Amygdala (tissue), 56 donors: ENCODE measurements around the gene IRF2.

Experiments used
- DNase-seq, 56 donors: peaks; one replicate each; lab custom pipeline; 2025; lab: John Stamatoyannopoulos, UW

Gene IRF2

DNA sequence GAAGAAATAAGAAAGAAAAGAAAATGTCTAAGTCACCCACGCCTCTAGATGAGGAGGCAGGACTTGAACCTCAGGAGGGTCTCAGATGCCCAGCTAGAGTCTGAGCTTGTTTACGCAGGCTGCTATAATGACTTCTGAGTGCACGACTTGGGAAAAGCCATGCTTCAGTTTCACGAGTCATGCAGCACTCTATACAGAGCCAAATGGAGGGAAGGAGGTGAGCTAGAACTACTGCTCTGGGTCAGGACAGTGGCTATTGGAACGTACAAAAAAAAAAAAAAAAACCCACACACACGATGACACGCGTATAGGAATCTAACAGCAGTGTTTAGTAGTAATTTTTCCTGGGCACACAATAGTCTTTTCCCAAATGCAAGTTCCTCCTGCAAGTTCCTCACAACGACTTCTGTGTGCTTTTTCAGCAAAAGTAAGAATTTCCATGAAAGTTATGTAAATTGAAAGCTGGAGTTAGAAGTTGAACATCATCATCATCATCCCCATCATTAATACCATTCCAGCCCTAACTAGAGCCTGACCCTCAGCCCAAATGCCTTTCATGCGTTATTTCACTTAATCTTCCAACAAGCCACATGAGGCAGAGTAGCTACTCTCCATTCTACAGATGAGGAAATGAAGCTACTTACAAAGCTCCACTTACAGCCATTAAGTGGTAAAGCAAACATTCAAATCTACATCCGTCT lies 36.6 kb downstream of the IRF2 start:
- DNase-seq: no peak

DNA sequence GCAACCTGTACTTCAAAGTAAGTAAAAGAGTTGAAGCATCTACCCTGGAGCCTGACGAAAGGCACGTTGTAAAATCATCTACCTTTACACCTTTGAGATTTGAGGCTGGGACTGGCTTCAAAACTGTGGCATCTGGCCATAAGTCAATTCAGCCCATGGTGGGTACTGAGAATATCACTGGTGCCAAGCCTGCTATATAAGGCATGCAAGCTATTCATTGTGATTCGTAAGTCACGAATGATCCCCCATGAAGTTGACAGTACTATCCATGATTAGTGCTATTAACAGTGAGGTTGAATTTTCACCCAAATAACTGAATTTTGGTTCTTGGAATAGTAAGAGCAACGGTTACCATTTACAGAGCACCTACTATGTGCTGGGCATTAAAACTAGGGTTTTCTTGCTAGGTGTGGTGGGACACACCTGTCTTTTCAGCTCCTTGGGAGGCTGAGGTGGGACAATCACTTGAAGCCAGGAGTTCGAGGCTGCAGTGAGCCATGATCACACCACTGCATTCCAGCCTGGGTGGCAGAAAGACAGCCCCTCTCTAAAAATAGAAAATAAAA lies 39.8 kb downstream of the IRF2 start:
- DNase-seq: no peak

DNA sequence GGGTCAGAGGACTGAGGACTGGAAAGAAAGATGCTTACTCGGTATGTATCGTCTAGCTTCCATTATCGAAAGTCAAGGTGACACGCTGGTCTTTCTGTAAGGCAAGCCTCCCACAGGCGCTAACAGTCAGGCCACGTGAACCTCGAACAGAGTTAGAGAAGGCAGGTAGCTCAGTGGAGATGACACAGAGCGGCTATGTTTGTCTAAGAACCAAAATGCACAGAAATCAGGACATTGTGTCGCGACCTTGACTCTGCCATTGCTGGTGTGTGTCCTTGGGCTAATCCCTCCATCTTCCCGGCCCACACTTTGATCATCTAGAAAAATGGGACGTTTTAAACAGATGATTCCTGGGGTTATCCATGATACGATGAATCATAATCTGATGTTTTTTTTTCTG lies 40.3 kb downstream of the IRF2 start:
- DNase-seq: no peak

DNA sequence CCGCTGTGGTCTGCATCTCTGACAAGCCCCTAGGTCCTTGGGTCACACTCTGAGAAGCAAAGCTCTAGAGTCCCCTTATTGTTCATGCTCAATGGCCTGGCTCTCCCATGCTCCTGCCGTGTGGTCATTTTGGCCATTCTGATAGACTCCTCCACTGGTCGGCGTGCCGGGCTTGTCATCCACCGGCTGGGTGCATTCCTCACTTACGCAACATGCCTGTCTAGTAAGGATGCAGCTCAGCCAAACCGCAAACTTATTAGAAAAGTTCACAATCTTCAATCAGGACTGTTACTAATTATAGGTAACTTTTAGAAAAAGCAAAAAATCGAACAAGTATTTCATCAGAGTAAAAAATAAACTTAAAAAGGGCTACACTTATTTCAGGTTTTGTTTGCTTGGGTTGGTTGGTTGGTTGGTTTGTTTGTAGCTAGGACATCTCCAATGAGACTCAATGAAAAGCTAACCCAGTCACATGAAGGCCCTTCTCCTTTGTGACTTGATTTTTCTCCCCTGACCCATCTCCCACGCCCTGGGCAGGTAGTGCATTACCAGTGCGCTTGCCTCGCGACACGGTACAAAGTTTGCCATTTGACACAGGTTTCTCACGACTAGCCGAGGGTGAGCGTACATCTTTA lies 41.0 kb downstream of the IRF2 start:
- peak in 2 of 56 donors; percentile 8 to 20 for DNase-seq

DNA sequence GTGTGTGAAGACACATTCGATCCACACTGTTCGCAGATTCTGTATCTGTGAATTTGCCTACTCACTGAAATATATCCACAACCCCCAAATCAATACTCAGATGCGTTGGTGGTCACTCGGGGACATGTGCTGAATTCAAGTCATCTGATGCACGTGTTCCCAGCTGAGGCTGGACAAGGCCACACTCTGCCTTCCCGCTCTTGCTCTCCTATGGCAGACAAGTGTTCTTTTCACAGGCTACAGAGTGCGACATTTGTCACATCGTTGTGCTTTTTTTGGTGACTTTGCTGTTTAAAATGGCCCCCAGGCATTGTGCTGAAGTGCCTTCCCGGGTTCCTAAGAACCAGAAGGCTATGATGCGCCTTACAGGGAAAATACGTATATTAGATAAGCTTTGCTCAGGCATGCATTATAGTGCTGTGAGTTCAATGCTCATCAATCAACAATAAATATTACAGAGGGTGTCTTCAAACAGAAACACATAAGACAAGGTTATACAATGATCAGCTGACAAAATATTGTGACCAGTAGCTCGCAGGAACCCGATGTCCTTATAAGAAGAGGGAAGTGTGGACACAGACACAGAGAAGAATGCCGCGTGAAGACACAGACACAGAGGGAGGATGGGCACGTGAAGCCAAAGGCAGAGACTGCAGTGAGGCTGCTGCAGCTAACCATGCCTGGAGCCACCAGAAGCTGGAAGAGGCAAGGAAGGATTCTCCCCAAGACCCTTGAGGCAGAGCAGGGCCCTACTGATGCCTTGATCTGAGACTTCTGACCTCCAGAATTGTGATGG lies 42.0 kb downstream of the IRF2 start:
- DNase-seq: peak in 17 of 56 donors; percentile 4 to 37 (median 17)

DNA sequence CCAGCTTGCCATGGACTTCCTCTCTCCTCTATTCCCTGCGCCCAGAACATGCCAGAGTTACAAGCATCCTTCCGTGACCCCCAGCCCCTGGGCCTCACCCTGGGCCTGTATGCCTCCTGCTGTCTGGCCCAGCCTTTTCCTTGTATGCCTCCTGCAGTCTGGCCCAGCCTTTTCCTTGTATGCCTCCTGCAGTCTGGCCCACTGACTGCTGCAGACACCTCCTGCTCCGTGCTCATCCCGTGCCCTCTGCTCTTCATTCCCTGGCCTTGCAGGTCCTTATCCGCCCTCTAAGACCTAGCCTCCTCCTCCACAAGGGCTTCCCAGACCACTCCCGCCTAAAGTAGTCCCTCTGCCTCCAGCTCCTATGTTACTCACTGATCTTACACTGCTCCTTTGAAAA lies 44.2 kb downstream of the IRF2 start:
- no peak for DNase-seq

DNA sequence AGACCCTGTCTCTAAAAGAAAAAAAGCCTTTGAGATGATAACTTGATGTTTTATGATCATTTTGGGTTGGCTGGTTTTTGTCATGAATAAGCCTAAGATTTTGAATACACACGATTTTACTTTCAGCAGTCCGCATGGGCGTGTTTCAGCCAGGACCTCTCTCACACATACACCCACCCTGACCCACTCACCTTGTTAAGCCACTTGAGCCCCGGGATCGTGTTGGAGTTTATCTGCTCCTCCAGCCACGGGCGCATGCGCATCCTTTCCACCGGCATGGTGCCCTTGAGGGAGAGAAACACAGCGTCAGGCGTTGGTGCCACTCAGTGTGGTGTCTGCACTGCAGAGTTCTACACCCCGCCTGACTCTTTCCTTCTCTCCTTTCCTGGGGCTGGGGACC lies 45.6 kb downstream of the IRF2 start:
- DNase-seq: no peak

DNA sequence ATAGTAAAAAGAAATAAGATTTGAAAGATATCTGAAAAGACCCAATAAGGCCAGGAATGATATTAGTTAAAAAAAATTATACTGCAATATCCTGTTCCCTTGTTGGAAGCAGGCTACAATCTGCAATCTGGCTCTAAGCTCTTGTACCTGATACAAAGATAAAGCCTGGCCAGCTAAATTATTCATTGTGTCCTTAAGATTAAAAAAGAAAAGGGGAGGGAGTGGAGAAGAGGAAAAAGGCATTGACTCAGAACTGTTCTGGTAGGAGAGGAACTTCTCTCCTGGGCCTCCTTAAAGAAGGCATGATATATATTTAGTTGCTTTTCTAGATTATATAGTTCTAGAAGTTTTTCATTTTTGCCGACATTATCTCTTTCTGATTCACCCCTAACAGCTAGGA lies 46.7 kb downstream of the IRF2 start:
- DNase-seq: no peak

DNA sequence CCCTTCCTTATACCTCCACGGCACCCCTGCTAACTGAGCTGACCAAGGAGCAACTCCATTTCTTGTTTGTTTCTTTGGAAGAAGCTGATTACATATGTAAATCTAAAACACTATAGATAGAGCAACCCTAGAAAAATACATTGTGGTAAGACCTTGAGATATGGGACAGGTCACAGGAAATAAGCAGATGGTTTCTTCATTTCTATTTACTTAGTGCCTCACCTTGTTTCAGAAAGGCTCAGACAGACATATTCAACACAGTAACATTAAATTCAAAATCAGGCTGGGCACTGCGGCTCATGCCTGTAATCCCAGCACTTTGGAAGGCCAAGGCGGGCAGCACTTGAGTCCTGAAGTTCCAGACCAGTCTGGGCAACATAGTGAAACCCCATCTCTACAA lies 47.3 kb downstream of the IRF2 start:
- no peak for DNase-seq

DNA sequence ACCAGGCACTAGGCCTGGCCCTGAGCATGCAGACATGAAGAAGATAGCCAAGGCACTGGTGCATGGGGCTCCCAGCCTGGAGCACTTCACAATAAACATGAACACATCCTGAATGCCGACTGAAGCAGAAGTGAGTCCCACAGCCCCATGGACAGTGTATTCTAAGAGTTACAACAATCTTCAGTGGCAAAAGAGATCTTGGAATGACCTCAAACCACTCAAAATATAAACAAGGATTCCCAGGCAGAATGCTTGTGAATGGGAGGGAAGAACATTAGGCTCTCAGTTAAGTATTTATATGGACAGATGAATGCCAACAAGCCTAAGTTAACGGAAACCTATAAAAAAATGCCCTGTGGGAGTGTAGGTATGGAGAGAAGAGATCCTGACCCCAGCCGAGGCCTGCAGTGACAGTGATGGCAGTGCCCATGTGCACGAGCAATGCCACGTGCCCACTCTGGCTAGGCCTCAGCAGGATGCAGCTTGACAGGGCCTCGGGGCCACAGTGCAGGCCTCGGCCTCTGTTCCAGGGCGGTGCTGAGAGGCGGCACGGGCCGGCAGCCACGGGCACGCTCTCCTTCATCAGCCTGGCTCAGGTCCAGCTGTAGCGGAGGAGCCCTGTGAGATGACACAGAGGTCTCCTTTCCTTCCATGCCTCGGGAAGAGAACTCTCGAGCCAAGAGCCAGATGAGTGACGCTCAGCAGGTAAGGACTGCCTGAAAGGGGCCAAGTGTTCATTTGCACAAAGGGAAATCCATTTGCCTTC lies 49.2 kb downstream of the IRF2 start:
- peak in 8 of 56 donors; percentile 9 to 65 (median 22) for DNase-seq

DNA sequence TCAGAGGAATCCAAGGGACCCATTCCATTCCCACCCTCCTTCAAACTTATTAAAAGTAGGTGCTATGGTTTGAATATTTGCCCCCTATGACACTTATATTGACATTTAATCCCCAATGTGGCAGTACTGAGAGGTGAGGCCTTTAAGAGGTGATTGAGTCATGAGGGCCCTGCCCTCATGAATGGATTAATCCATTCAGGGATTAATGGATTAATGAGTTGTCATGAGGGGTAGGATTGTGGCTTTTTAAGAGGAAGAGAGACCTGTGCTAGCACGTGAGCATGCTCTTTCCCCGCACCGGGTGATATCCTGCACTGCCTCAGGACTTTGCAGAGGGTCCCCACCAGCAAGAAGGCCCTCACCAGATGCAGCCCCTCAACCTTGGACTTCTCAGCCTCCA lies 50.1 kb downstream of the IRF2 start:
- DNase-seq: no peak

DNA sequence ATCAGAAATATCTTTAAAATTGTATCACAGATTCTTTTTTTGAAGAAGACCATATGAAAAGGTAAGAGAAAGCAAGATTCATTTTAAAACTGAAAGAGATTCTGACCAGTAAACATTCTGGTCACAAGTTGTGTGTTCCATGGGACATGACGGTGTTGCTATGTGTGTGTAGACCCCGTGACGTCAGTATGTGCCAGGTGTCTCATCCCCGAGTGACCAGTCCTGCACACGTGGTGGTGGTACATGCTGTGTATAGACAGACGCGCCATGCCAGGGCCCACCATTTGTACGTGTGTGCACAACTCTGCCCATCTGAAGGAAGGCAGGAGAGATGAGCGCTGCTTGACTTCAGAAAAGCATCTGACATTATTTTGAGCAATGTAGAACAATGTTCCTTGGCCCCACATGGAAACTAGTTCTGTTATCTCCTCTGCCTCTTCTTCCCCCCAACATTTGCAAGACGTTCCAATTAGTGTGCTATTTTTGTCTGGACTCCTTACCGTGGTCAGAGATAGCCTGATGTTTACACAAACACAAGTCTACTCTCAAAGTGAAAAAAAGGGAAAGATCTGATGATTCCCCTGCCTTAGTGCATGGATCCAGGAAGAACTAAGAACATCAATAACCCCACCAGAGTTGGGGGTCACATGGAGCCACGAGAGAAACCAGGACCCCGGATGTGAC lies 51.2 kb downstream of the IRF2 start:
- no peak for DNase-seq

DNA sequence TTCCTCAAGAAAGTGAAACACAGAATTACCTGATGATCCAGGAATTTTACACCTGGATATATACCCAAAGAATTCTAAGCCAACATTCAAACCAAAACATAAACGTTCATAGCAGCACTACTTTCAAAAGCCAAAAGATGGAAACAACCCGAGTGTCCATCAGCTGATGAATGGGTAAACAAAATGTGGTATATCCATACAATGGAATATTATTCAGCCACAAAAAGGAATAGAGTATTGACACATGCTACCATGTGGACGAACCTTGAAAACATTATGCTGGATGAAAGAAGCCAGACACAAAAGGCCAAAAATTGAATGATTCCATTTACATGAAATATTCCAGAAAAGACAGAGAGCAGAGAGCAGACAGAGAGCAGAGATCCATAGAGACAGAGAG lies 52.0 kb downstream of the IRF2 start:
- no peak for DNase-seq

DNA sequence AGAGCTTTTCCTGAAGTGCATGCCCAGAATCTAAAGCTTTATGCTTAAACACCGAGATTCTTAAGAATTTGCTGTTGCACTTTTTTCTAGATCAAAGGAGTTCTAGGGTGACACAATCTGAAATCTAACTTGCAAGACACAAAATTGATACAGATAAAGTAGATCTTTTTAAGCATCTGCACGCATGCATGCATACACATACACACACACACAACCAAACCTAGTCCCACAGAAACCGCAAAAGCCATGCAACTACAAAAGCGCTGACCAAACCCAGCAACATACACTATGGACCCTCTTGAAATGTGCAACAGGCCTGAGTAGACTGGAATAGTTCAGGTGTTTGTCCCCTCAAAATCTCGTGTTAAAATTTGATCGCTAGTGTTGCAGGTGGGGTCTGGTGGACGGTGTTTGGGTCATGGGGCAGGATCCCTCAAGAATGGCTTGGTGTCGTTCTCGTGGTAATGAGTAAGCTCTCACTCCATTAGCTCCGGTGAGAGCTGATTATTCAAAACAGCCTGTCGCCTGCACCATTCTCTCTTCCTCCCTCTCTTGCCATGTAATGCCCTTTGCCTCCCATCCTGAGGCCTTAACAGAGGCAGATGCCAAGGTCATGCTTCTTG lies 52.7 kb downstream of the IRF2 start:
- DNase-seq: no peak

DNA sequence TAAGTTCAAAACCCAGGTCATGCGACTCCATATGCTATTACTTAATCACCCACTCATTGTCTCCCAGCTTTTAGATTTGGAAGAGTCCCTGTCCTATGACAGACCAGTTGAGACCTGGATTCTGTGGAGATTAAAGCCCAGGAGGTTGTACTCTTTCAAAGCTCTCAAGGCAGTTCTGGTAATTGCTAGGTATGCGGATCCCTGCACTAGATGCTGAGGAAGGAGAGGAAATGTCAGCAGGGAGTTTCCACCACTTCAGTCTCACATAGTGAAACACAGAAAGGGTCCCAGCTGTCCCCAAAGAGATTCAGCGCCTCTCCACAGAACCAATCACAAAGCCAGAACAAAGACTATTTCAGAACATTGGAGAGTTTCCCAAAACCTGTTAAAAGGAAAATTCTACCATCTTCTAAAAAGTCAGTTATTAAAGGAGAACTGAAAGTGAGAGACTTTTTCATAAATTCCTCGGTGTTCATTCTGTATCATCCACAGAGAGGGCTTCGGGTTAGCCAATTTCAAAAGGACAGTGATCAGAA lies 53.4 kb downstream of the IRF2 start:
- peak in 1 of 56 donors; percentile 2 for DNase-seq

DNA sequence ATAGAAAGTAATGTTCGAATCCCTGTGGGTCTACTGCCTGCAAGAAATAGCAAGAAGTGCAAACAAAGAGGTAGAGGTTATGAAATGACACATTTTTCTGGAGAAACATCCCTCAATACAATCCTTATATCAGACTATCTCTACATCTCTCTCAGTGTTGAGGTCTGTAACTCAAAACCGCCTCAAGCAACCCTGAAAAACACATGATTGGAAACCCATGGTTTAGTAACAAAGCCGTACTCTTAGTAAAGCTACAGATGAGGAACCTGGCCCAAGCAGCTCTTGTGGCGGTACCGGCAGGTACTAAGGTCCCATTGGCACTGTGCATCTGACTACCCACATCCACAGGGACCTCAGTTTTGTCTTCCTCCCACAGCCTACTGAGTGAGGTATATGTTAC lies 53.9 kb downstream of the IRF2 start:
- DNase-seq: no peak

DNA sequence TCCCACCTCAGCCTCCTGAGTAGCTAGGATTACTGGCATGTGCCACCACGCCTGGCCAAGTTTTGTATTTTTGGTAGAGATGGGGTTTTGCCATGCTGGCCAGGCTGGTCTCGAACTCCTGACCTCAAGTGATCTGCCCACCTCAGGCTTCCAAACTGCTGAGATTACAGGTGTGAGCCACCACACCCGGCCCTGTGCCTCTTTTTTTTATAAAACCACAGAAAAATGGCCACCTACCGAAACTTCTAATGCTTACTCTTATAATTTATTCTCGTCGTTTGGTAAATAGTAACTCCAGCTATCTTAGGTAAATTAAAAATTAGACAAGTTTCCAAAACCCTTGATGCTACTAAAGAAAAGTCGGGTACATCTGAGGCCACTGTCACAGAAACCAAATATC lies 54.4 kb downstream of the IRF2 start:
- DNase-seq: no peak

DNA sequence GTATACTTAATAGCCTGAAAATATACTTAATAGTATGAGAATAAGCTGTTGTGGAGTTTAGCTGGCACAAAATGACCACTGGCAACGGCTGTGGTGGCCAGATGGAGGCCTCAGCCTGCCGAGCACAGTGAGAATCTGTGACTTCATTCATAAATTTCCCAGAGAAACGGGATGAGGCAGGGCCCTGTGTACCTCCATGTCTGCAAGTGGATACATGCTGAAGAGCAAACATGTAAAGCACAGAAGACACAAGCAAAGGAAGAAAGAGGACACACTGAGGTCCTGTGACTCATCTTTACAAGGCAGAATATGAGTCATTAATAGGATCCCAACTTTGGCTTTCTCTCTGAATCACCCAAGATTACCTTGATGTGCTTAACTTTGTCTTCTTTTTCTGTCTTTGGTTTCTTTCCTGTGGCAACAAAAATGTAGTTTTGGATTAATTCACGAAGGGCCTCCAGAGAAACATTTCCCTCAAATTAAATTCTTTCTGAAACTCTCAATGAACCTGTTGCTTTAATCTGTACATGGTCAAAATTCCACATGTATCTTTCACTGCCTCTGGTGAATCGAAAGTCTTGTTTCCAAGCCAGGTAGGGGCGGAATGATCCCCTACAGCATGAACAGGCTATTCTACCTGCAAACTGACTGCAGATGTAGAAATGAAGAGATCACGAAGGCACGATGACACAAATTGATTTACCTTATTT lies 56.4 kb downstream of the IRF2 start:
- peak in 22 of 56 donors; percentile 10 to 62 (median 34) for DNase-seq
